Right renal cortex interstitium (tissue), 3 donors: ENCODE data around the gene NKD2. TPM values are rescaled to one million over a fixed set of nuclear protein-coding genes. Genes with fewer than 3 reads are reported as not detected.
"Not testable (repeated sequence)": the region's sequence is repeated elsewhere in the genome, so short reads cannot be mapped to it uniquely, and the experiment has no call there.

Experiments
- DNase-seq, 3 donors: peaks; one replicate each; pipeline ENCODE4 v3.0.0-alpha.2; 2013; ENCODE audit warnings: low read depth in 3 of 3, low spot score in 2 of 3
- polyA plus RNA-seq, 3 donors: library from polyadenylated mRNA; unstranded; fragments of 120-200 nt; gene quantifications; one replicate each; pipeline ENCODE4 v1.2.1, GENCODE V29; 2013; ENCODE audit not compliant: insufficient read length in 3 of 3

The NKD2 gene
- polyA plus RNA-seq, 3 donors = 12.9 to 16.9 (median 16.5) TPM

DNA sequence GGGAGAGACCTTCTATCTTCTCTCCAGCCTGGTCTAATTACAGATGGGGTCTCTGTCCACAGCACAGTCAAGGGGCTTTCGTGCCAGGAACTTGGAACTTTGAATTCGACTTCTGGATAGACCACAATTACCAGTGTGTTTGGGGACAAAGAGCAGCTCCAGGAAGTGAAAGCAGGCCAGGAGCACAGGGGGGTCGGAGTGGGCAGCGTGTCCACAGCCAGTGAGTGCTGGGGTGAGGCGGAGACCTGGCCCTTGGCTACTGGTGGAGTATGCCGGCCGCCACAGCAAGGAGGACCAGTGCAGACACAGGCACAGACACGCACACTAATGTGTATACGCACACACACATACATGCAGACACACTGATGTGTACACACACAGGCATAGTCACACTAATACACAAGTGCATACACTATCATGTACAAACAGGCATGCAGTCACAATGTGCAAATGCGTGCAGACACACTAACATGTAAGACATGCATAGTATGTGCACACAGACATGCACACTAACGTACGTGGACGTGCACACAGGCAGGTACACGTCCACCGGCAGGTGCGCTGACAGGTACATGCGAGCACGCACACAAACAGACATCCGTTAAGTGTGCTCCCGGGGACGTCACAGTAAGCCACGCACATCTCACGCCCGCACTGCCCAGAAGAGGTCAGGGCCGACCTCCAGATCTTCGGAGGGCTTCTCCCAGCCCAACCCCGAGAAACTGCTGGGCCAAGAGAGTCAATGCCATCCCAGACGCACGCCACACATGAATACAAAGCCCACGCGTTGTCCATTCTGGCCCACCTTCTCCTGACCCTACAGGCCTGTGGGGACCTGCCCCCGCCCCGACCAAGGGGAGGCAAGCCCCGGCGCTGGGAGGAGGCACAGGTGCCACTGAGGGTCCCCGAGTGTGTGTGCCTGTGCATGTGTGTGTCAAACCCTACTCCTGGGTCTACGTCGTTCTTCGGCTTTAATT is 46.5 kb downstream of the NKD2 start:
- DNase-seq = no peak

DNA sequence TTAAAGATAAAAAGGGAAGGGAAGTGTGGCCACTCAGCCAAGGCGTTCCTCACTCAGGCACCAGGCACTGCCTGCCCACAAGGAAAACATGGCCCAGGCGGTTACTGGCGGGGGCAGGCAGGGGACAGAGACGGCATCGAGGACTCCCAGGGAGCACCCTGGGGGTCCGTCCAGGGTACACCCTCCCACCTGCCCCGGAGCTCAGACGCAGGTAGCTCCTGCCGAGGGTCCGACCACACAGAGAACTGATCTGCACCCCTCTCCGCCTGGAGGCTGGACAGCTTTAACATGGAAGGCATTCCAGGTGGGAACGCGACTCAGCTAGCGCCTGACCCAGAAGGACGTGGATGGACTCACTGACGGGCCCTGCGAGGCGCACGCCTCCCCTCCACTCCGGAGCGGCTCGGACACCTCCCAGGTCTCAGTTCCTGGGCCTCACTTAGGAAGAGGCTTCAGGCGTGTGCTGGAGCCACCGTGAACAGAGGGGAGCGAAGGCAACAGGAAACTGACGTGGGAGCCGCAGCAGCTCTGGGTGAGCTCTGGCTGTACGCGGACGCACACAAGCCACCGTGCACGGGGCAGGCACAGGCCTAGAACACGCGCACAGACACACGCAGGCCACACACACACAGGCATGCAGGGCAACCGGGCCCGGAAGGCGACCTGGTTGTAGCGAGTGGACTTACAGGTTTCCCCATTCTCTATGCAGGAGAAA is 47.5 kb downstream of the NKD2 start:
- DNase-seq = no peak

DNA sequence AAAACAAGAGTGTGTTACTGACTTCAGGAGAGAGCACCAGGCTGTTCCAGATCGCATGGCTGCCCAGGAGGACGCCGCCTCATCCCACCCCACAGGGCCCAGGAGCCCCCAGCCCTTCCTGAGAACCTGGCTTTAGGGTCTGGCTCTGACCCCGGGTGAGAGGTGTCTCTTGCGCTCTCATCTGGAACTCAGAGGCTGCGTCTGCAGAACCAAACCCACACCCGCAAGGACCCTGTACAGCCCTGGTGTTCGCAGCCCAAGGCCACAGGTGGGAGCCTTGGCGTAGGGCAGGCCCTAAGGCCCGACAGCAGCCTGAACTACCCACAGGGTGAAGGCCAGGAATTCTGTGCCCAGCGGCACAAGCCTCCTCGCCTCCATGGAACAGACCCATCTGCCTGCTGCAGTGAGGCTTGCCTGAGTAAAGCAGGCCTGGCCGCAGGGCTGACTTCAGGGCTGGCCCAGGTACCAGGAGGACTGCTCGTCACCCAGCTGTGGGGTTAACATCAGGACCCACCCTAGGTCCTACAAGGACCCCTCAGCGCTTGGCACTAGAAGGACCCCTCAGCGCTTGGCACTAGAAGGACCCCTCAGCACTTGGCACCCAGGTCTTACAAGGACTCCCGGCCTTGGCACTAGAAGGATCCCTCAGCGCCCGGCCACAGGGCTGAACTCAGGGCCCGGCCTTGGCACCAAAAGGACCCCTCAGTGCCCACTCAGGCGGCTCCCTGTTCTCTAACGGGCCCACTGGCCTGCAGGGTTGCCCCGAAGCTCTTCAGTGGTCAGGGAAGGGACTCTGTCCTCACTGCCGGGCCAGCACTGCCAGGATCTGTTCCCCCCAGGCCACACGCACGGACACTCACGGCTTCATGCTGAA is 48.2 kb downstream of the NKD2 start:
- DNase-seq = no peak

DNA sequence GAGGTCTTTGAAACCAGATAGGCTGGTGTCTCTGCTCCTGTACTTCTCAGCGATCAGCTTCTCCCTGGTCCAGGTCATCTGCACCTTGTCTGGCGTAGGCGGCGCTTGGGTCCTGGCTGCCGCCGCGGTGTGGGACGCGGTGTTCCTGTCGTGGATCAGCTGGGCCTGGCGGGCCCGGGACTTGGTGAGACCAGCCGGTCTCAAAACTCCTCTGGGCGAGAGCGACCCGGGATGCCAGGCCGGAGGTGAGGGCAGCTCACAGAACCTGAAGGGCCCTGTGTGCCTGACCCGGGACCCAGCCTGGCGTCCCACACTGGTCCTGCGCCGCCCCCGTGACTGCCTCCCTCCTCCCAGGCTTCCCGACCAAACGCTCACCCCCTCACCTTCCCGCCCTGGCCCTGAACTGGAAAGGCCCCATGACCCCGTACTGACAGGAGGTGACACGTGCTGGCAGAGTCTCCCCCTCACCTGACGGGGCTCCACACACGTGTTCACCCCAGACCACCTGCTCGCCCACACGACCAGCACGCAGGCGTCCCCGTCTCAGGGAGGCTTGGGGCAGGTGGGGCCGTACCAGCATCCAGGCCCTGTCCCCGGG is 49.0 kb downstream of the NKD2 start:
- no peak for DNase-seq

DNA sequence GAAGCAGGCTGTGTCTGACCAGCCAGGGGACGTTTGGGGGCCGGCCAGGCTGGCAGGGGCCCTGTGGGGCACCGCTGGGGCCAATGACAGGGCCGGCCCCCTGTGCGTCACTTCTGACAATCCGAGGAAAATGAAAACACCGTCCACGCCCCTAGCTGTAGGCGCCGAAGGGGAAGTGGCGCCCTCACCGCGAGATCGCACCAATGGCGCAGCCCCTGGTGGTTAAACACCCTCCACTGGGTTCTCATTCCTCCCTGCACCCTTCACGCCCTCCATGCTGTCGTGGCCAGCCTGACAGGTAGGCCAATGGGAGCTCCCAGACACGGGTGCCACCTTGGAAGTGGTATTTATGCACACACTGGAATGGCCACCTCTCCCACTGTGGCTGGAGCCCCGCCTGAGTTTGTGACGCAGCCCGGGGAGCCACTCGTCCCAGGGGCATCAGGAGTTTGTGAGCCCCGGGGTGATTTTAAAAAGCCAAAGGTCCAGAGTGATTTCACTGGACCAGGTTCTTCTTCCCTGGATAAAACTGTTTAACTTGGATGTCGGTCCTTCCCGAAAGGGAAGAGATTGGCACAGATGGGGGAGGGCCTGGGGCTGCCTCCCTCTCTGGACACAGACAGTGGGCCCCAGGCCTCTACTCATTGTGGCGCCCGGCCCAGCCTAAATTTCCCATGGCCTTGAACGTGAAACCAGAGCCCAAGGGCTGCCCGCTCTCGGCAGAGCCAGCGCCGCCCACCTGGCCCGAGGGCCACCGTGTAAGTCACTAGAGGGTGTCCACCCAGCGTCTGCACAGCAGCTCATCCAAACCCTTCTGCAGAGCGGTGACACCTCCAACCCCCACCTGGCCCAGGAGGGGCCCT is 49.7 kb downstream of the NKD2 start:
- DNase-seq = no peak

DNA sequence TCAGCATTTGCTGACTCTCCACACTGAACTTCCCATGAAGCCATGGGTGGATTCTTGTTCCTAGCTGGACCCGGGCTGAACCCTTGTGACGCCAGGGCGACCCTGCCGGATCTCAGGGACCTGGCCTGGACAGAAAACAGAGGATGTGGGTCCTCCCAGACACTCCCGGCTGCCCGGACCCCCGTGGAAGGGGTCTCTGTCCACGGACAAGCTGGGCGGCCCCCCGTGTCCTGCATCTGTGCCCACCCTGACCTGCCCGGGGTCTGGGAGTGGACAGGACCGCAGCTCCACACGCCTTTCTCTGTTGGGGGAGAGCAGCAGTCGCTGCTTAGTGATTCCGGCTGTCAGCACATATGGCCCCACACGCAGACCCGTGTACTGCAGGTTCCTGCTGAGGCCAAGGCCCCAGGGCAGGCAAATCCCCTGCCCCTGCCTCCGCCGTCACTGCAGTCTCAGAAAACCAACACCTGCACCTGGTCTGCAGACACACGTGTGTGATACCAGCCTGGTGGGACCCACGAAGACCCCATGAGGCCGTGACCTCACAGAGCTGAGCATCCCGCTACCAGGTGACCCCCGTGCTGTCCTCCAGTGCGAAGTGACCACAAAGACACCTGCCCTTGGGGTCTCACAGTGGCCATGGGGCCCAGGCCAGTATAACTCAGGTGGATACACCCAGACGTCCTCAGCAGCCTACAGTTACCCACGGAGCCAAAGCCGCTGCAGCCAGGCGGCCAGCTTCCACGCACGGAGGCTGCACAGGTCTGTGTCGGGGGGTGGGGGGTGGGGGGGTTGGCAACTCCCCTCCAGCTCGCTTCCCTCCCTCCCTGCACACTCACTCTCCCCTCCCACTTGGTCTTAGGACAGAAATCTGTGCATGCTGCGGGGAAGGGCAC is 50.6 kb downstream of the NKD2 start:
- DNase-seq = no peak

DNA sequence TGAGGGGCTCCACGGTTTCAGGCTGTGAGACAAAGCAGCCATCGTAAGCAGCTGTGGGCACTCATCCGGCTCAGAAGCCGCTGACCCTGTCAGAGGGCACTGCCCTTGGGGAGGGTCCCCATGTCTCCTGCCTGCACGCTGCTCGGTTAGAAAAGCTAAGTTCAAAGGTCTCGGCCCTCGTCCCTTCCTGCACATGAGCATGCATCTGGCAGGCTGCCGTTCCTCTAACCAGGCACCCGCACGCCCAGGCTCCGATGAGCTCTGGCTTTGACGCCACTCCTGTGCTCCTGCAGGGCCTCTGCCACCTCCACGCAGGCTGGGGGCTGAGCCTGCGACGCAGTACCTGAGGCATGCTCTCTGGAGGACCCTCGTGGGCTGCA is 51.3 kb downstream of the NKD2 start:
- no peak for DNase-seq

DNA sequence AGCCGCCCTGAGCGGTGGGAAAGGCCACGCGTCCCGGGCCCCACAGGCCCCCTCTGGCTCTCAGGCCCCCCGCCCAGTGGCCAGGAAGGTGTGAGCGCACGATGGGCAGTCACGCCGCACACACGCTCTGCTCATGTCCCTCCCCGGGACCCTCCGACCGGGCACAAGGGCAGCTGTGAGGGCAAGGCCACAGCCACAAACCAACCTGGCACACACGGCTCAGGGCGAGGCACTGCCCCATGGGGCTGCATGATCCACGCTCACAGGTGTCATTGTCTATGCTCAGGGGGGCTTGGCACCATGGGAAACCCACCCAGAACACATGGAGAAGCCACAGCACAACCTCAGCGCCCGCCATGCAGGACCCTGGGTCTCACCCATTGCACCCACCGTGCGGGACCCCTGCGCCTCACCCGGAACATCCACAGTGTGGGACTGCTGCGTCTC is 52.0 kb downstream of the NKD2 start:
- no peak for DNase-seq

DNA sequence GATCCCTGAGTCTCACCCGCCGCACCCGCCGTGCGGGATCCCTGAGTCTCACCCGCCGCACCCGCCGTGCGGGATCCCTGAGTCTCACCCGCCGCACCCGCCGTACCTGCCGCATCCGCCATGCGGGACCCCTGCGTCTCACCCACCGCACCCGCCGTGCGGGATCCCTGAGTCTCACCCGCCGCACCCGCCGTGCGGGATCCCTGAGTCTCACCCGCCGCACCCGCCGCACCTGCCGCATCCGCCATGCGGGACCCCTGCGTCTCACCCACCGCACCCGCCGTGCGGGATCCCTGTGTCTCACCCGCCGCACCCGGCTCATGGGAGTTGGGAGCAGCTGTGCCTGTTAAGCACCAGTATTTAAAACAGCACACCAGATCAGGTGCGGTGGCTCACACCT is 52.7 kb downstream of the NKD2 start:
- not testable (repeated sequence) for DNase-seq

DNA sequence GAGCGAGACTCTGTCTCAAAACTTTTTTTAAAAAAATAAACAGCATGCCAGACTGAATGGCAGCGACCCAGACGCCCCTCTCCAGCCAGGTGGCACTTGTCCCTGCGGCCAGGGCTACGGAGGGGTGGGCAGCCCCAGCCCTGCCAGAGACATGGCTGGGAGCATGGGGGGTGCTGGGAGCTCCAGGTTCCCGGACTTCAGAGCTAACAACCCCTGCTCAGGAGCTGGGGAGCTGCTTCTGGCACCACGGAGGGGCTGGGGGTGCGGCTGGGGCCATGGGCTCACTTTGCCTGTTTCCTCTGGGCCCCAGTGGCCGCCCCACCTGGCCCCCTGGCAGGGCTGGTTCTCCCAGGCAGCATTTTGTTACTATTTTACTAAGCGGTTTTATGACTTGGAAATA is 53.3 kb downstream of the NKD2 start:
- no peak for DNase-seq

DNA sequence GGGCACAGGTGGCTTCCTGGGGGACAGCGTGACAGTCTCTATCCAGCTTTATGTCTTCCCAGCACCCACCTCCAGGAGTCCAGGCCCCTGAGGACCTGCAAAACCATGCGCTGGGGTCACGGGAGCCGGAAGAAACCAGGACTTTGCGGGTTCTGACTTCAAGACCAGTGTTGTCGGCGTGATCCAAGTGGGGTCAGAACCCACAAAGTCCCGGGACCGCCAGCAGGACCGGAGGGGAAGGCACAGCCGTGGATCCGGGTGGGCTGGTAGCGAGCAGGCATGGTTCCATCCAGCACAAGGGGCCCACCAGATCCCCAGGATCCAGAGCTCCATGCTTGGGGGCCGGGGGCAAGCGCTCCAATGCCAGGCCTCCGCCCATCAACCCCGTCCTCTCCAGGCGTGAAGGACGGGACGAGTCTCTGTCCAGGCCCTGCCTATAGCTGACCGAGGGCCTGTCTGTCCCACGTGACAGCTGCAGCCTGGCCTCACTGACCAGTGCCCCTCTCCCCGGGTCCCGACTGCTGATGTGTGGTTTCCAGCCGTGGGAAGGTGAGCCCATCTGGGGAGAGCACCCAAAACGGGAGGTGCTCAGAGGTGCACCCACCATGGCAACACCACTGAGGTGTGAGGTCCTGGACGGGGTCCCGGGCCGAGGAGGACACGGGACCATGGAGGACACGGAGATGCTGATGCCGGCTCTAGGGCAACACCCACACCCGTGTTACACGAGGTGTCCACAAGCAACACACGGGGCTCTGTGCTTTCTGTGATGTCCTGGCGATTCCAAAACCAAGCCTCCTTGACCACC is 54.4 kb downstream of the NKD2 start:
- DNase-seq = no peak

DNA sequence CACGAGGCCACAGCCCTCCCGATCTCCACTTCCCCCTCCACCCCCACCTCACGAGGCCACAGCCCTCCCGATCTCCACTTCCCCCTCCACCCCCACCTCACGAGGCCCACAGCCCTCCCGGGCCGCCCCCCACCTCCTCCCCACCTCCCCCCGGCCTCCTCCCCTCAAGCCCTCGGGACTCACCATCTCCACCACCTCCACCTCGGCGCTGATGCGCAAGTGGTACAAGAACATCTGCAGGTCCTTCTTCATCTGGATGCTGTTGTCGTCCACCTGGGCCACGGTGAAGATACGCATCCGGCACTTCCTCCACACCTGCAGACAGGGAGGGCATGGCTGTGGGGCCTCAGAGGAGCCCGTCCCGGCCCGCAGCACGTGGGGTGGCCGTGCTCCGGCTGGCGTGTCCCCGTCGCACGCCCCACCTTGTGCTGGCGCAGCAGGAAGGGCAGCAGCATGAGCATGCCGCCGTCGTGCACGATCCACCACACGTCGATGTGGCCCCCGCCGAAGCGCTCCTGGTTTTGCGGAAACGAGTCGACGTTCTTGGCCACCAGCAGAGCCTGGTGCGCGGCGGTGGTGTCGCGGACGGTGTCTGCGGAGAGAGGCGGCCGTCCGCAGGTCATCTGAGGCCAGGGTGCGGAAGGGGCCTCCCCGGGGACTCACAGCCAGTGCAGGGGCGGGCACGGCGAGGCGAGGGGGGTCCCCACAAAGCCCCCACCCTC is 55.2 kb downstream of the NKD2 start:
- no peak for DNase-seq

DNA sequence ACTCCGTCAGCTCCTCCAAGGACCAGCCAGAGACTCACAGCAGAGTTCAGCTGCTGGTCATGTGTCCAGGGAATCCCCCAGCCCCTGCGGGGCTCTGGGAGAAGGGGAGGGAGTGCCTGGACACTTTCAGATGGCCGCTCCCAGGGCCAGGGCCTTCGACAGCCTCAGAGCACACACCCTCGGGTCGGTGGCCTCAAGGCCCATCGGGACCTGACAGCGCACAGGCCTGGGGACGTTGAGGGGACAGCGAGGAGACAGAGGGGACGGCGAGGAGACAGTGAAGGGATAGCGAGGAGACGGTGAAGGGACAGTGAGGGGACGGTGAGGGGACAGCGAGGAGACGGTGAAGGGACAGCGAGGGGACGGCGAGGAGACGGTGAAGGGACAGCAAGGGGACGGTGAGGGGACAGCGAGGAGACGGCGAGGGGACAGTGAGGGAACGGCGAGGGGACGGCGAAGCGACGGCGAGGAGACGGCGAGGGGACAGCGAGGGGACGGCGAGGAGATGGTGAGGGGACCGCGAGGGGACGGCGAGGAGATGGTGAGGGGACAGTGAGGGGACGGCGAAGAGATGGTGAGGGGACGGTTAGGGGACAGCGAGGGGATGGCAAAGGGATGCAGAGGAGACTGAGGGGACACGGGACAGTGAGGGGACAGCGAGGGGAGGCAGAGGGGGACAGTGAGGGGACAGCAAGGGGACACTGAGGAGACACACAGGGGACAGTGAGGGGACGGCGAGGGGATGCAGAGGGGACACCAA is 56.0 kb downstream of the NKD2 start:
- no peak for DNase-seq

DNA sequence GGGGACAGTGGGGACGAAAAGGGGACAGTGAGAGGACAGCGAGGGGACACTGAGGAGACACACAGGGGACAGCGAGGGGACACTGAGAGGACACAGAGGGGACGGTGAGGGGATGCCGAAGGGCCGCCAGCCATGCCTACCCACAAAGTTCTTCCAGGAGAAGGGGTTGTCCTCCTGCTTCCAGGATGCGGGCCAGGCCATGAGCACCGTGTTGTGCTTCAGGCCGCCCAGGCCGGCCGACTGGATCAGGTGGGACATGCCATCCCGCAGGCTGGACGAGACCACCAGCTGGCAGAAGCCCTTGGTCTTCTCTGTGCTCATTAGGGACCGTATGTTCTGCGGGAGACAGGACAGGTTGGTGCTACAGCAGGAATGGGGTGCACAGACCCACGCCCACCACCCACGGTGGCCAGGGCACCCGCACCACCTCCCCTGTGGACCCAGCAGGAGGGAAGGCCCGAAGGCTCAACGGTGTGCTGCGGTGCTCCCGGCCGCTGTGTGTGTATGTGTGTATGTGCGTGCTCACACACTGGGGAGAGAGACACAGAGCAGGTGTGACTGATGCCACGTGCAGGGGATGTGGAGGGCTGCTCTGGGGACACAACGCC is 56.6 kb downstream of the NKD2 start:
- DNase-seq = no peak

DNA sequence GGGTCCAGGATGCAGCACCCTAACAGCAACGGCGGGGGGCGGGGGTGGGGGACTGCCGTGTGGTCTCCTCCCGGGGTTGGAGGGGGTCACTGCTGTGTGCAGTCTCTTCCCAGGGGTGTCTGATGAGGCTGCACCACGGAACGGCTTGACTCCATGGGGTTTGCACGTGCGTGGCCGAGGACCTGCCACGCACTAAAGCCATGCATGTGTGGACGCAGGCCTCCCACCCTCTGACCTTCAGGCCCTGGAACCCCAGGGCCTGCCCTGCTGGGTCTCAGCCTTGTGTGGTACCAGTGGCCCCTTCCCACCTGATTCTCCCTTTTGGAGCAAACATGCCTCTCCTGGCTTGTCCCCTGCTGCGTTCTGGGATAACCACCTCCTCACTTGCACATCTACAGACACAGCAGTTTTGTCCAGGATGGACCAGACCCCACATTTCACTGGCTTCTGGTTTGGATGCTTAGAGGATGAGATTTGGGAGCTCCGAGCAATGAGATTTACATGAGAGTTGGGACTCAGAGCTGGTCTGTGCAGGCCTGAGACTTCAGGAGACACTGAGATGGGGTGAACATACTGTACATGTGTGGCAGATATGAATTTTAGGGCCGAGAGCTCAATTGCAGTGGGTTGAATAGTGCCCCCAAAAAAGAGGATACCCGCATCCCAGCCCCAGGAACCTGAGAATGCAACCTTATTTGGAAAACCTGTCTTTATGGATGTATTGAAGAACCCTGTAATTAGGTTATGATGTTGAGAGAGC is 57.5 kb downstream of the NKD2 start:
- no peak for DNase-seq
